Forelimb muscle (tissue), 1 donor: ENCODE results near the gene TRIM4. TPM values are rescaled to one million over a fixed set of nuclear protein-coding genes. Genes with fewer than 3 reads are reported as not detected.
"Not testable (repeated sequence)": the region's sequence is repeated elsewhere in the genome, so short reads cannot be mapped to it uniquely, and the experiment has no call there.

Experiments
- DNase-seq: peaks from one replicate; pipeline ENCODE4 v3.0.0-alpha.2; 2013; ENCODE audit warnings: low read depth
- polyA plus RNA-seq: library from polyadenylated mRNA; unstranded; fragments of 120-200 nt; gene quantifications from one replicate; pipeline ENCODE4 v1.2.1, GENCODE V29; 2013; ENCODE audit not compliant: insufficient read length

TRIM4 gene
- polyA plus RNA-seq, 1 donor, result 14.3 TPM

GRCh38 chr7:99919814-99920112 is 433 bp upstream of the TRIM4 start:
- DNase-seq, result no peak

- no peak for DNase-seq
Observed at GRCh38 chr7:99910976-99911375, 8.4 kb downstream of the TRIM4 start.

GRCh38 chr7:99901581-99901980 is 17.7 kb downstream of the TRIM4 start:
- DNase-seq, result no peak

- no peak for DNase-seq
Observed at GRCh38 chr7:99899830-99900519, 19.4 kb downstream of the TRIM4 start.

- DNase-seq, result no peak
Observed at GRCh38 chr7:99898836-99899235, 20.5 kb downstream of the TRIM4 start.

GRCh38 chr7:99898023-99898357 is 21.3 kb downstream of the TRIM4 start:
- no peak for DNase-seq

- DNase-seq, result no peak
Observed at GRCh38 chr7:99897322-99898022, 21.9 kb downstream of the TRIM4 start.

- DNase-seq, result no peak
Observed at GRCh38 chr7:99894738-99895137, 24.6 kb downstream of the TRIM4 start.

GRCh38 chr7:99893280-99893679 is 26.1 kb downstream of the TRIM4 start:
- no peak for DNase-seq

- DNase-seq, result not testable (repeated sequence)
Observed at GRCh38 chr7:99890348-99890747, 29.0 kb downstream of the TRIM4 start.

- not testable (repeated sequence) for DNase-seq
Observed at GRCh38 chr7:99888366-99888765, 31.0 kb downstream of the TRIM4 start.

GRCh38 chr7:99881370-99881769 is 38.0 kb downstream of the TRIM4 start:
- DNase-seq, result no peak

GRCh38 chr7:99876933-99877332 is 42.4 kb downstream of the TRIM4 start, which contains the start of gene OR2AE1:
Gene OR2AE1, minus strand, starts transcription at chr7:99877033. Its CDS starts 0 bp downstream, at chr7:99877033.
- no peak for DNase-seq

- DNase-seq, result no peak
Observed at GRCh38 chr7:99876491-99876890, 42.8 kb downstream of the TRIM4 start.

GRCh38 chr7:99868246-99868645 is 51.1 kb downstream of the TRIM4 start:
- DNase-seq, result no peak

- not testable (repeated sequence) for DNase-seq
Observed at GRCh38 chr7:99867477-99867876, 51.9 kb downstream of the TRIM4 start.

GRCh38 chr7:99863847-99864440 is 55.4 kb downstream of the TRIM4 start:
- DNase-seq, result no peak

GRCh38 chr7:99860281-99861127 is 58.8 kb downstream of the TRIM4 start:
- DNase-seq, result no peak

GRCh38 chr7:99855236-99855635 is 64.1 kb downstream of the TRIM4 start:
- DNase-seq, result no peak

GRCh38 chr7:99848420-99849216 is 70.7 kb downstream of the TRIM4 start:
- DNase-seq, result no peak

- DNase-seq, result no peak
Observed at GRCh38 chr7:99844328-99844727, 75.0 kb downstream of the TRIM4 start.
